Embryonic facial prominence (tissue), 1 donor: ENCODE results near the gene TMEM255B.
"Not testable (repeated sequence)": the region's sequence is repeated elsewhere in the genome, so short reads cannot be mapped to it uniquely, and the experiment has no call there.

ENCODE experiments used
- DNase-seq: peaks from one replicate; pipeline ENCODE4 v3.0.0-alpha.2; 2016; ENCODE audit errors: extremely low spot score

TMEM255B gene

GRCh38 chr13:113748101-113748861, 10.7 kb upstream of the TMEM255B start:
- DNase-seq: no peak

GRCh38 chr13:113748862-113749451, 10.1 kb upstream of the TMEM255B start:
- DNase-seq: no peak

GRCh38 chr13:113749507-113749906, 9.5 kb upstream of the TMEM255B start:
- no peak for DNase-seq

- no peak for DNase-seq
Measured at GRCh38 chr13:113749967-113750366, 9.1 kb upstream of the TMEM255B start.

GRCh38 chr13:113750554-113751399, 8.2 kb upstream of the TMEM255B start:
- no peak for DNase-seq

- DNase-seq: no peak
Measured at GRCh38 chr13:113751491-113751890, 7.5 kb upstream of the TMEM255B start.

GRCh38 chr13:113752211-113752986, 6.6 kb upstream of the TMEM255B start:
- DNase-seq: not testable (repeated sequence)

- DNase-seq: no peak
Measured at GRCh38 chr13:113753171-113753570, 5.9 kb upstream of the TMEM255B start.

GRCh38 chr13:113754242-113754641, 4.8 kb upstream of the TMEM255B start:
- DNase-seq: no peak

GRCh38 chr13:113754691-113755090, 4.3 kb upstream of the TMEM255B start:
- DNase-seq: no peak

GRCh38 chr13:113756441-113757097, 2.5 kb upstream of the TMEM255B start:
- no peak for DNase-seq

- DNase-seq: no peak
Measured at GRCh38 chr13:113759525-113760137, 605 bp downstream of the TMEM255B start.

- no peak for DNase-seq
Measured at GRCh38 chr13:113761136-113761535, 2.1 kb downstream of the TMEM255B start.

- no peak for DNase-seq
Measured at GRCh38 chr13:113762075-113762474, 3.0 kb downstream of the TMEM255B start.

GRCh38 chr13:113762538-113762937, 3.5 kb downstream of the TMEM255B start:
- no peak for DNase-seq

- DNase-seq: no peak
Measured at GRCh38 chr13:113763254-113763653, 4.2 kb downstream of the TMEM255B start.

GRCh38 chr13:113763961-113764792, 5.2 kb downstream of the TMEM255B start:
- no peak for DNase-seq

GRCh38 chr13:113764793-113765563, 6.0 kb downstream of the TMEM255B start:
- no peak for DNase-seq

GRCh38 chr13:113765564-113765910, 6.5 kb downstream of the TMEM255B start:
- DNase-seq: no peak
